Mucosa of descending colon (tissue), 3 donors: ENCODE measurements around the gene TPD52L1. TPM values are rescaled to one million over a fixed set of nuclear protein-coding genes. Genes with fewer than 3 reads are reported as not detected.

Source experiments
- ATAC-seq: fragments of 200-7000 bp; cut with Tn5 transposase; one replicate; pipeline ENCODE4 v1.9.1; 2020; ENCODE audit warnings: mild to moderate bottlenecking, moderate library complexity
- DNase-seq, 3 donors: peaks; one replicate each; pipeline ENCODE4 v3.0.0-alpha.2; 2020
- H3K36me3 ChIP-seq: fragments of 200-600 bp; one replicate; pipeline ENCODE4 v1.8.0; 2021; ENCODE audit warnings: low read depth, mild to moderate bottlenecking
- H3K4me1 ChIP-seq: fragments of 200-600 bp; one replicate; pipeline ENCODE4 v1.8.0; 2021; ENCODE audit warnings: low read depth, mild to moderate bottlenecking
- H3K4me3 ChIP-seq: fragments of 200-600 bp; one replicate; pipeline ENCODE4 v1.8.0; 2021; ENCODE audit warnings: mild to moderate bottlenecking
- H3K9me3 ChIP-seq: fragments of 200-600 bp; one replicate; pipeline ENCODE4 v1.8.0; 2021; ENCODE audit warnings: mild to moderate bottlenecking
- intact Hi-C, 2 donors: fragments of 100-400 bp; cut with DNase I in 1 of 2; cut with micrococcal nuclease in 1 of 2; formaldehyde crosslinking; loops; one replicate each; pipeline versions ENCODE4 v1.11.0 to v1.11.1; 2022; cut with DNase I, micrococcal nuclease
- total RNA-seq, 3 donors: library from RNA; stranded (reverse); fragmentation: NEBNext Ultra II Directional in 2 of 3; extraction: Animal tissue kit (Norgen Biotek cat#: 25700) in 2 of 3; gene quantifications; one replicate each; pipeline versions ENCODE4 v1.2.1 to v1.2.4, GENCODE V29; 2021 to 2023
- TF ChIP-seq, protein P1 (sequence below): fragments of 200-600 bp; IDR thresholded peaks from one replicate; pipeline ENCODE4 v1.8.0; 2022; ENCODE audit warnings: antibody characterized with exemption, mild to moderate bottlenecking
- donor health status: DM: no; HTN: no; CAD: no; lungs with moderate emphysema.
- donor health status: DM: no; HTN: no; CAD: no.
- donor health status: DM: no; HTN: yes; CAD: no.

TPD52L1 gene
- total RNA-seq, 3 donors from 2014 or later: 12.1 to 23.9 (median 22.0) TPM

DNA sequence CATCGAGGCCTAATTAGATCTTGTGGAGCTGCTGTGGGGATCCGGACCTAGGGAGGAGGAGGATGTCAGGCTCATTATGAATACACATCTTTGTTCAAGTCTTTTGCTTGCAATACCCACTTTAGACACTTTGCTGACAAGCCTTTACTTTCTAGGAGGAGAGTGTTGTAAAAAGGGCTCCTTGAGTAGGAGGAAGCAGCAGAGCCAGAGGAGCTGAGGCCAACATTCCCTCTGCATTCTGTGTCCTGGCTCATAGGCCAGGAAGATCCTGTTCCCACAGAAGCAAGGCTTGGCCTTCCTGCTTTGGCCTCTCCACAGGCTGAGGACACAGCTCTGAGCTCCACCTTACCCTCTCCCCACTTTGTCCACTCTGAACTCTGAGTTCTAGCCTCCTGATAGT, 67.1 kb downstream of the TPD52L1 start:
- Histone ChIP-seq H3K36me3 (no peaks in the 10 kb centered on the region), H3K4me1 (peaks cover 5% of the 10 kb centered on the region), H3K4me3 (no peak overlapping the region), H3K9me3 (no peaks in the 10 kb centered on the region)
- TF ChIP-seq, protein P1, sequence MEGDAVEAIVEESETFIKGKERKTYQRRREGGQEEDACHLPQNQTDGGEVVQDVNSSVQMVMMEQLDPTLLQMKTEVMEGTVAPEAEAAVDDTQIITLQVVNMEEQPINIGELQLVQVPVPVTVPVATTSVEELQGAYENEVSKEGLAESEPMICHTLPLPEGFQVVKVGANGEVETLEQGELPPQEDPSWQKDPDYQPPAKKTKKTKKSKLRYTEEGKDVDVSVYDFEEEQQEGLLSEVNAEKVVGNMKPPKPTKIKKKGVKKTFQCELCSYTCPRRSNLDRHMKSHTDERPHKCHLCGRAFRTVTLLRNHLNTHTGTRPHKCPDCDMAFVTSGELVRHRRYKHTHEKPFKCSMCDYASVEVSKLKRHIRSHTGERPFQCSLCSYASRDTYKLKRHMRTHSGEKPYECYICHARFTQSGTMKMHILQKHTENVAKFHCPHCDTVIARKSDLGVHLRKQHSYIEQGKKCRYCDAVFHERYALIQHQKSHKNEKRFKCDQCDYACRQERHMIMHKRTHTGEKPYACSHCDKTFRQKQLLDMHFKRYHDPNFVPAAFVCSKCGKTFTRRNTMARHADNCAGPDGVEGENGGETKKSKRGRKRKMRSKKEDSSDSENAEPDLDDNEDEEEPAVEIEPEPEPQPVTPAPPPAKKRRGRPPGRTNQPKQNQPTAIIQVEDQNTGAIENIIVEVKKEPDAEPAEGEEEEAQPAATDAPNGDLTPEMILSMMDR: no peak
- peak; percentile 84 for ATAC-seq
- intact Hi-C loops: no loop called here
- DNase-seq: peak in 1 of 3 donors; percentile 28

DNA sequence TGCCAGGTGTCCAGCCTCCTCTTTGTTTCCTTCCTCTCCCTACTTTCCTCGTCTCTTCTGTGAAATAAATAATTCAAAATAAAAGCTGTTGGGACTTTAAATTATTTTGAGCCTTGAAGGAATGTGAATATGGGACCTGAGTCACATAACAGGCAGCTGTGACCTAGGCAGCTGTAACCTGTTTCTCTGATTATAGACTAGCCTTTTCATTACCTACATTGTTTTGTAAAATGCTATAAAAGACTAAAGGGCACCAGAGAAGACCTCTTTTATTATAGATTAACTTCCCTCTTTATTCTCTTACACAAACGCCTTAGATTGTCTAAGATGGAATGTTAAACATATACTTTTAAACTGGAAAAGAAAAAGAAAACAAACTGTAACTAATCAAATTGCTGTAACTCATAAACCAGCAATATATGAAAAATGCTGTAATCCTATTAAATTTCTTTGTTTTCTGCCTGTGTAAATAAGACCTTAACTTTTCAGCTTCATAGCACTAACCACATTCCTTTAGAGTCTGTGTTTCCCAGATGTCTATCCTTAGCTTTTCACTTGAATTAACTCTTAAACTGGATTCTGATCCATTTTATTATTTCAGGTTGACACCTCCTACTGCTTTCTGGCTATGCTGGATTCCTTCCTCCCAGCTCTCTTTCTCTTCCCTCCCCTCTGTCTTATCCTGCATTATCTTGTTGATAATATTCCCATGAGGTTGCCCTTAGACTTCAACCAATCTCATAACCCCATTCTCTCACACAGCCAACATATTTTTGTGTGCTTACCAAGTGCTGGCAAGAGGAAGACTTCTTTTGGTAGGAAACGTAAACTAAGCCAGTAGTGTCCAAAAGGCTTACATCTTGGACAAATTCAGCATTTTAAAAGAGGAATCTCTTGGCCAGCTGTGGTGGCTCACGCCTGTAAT, 69.2 kb downstream of the TPD52L1 start:
- Histone ChIP-seq H3K36me3 (no peaks in the 10 kb centered on the region), H3K9me3 (no peaks in the 10 kb centered on the region), H3K4me1 (peaks cover 5% of the 10 kb centered on the region), H3K4me3 (no peak overlapping the region)
- DNase-seq (no peak), ATAC-seq (peak; percentile 80)
- TF ChIP-seq, protein P1: no peak
- intact Hi-C loops: no loop called here

DNA sequence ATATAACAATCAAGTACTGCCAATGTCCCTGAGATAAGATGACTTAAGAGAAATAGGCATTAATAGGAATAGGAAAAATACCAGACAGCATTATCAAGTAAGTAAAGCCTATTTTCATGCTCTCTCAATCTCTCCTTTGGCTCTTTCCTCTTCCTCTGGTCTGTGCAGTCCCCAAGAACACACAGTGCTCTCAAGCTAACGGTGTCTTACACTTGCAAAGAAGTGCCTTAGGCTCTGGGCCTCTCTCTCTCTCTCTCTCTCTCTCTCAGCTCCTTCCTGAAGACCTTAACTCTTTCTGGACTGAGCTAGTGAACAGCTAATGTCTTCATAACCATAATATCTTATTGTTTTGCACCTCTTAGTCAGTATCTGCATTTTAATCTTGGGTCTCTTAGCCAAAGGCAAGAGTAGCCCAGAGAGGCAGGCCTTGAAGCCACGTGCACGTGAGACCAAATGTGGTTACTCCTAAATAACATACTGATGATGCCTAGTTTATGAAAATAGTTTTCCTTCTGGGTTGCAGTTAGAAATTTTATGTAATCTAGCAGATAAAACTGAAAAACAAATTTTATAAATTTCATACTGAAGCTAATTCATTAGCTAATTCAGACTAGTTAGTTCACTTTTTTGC, 70.8 kb downstream of the TPD52L1 start:
- intact Hi-C loops: no loop called here

DNA sequence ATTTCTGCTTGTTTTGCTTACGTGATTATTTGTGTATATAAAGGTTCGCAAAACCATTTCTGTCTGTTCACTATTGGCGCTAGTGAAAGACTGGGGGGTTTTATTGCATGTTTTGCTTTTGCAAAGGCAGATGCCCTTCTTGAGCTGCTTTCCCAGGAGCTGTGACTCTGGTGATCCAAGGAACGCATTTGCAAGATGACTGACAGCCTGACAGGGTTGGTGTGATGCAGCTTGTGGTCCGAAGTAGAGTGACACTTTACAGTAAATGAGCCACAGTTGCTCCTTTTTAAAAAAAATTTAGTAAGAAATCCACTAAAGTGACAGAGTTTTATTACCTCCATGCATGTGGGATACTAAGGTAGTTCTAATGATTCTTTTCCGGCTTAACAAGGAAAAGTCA, 73.7 kb downstream of the TPD52L1 start:
- TF ChIP-seq, protein P1: no peak
- DNase-seq: no peak
- Histone ChIP-seq H3K4me1 (peaks cover 3% of the 10 kb centered on the region), H3K4me3 (no peak overlapping the region), H3K36me3 (no peaks in the 10 kb centered on the region), H3K9me3 (no peaks in the 10 kb centered on the region)
- intact Hi-C loops: no loop called here
- no peak for ATAC-seq

More for the DNA sequence above, 70.8 kb downstream of the TPD52L1 start:
- Histone ChIP-seq H3K9me3 (no peaks in the 10 kb centered on the region), H3K4me3 (no peak overlapping the region), H3K36me3 (no peaks in the 10 kb centered on the region), H3K4me1 (peaks cover 5% of the 10 kb centered on the region)
- TF ChIP-seq, protein P1: no peak
- ATAC-seq (no peak), DNase-seq (no peak)

DNA sequence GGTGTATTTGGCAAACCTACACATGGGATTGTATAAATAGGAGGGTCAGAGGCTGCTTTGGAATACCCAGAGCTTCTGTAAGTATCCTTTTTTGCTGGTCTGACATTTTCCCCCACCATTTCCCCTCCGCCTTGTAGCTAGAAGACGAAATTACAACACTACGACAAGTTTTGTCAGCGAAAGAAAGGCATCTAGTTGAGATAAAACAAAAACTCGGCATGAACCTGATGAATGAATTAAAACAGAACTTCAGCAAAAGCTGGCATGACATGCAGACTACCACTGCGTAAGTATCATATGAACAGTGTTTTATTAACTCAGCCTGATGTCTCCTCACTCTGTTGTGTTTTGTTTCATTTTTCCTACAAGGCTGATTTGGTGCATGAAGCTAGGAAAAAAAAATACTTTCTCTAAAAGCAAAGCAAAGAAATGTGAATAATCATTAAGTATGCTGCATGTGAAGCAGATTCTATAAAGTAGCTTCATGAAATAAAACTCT, 75.5 kb downstream of the TPD52L1 start:
- no peak for ATAC-seq
- Histone ChIP-seq H3K4me3 (no peak overlapping the region), H3K4me1 (no peaks in the 10 kb centered on the region), H3K9me3 (no peaks in the 10 kb centered on the region), H3K36me3 (no peaks in the 10 kb centered on the region)
- TF ChIP-seq, protein P1: no peak
- DNase-seq: no peak
- intact Hi-C loops: no loop called here
